Measurements from ENCODE around the gene MDFI. TPM values are rescaled to one million over a fixed set of nuclear protein-coding genes. Genes with fewer than 3 reads are reported as not detected.

Gene MDFI
- total RNA-seq, 2 experiments from 2014 or later: not detected

DNA sequence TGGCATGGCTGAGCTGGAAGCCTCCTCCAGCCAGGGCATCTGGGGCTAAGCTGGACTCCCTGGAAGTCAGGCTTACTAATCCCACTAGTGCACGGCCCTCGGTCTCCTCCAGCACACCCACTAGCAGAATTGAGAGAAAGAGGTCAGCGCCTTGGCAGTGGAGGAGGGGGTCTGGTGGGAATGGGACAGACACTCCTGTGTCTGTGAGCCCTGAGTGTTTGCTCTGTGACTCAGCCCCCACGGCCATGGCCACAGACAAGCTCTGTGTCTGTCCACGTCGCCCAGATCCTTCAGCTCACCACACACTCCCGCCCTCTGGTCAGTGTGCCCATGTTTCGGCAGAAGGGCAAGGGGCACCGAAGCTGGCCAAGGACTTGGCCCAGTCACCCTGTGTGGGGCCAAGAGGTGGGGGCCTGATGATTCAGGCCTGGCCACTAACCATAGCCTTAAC, 8.8 kb downstream of the MDFI start:
- Mint-ChIP-seq H3K4me1 (ENCODE audit: low read depth) (no peaks in the 10 kb centered on the region), H3K36me3 (ENCODE audit: low read depth) (no peaks in the 10 kb centered on the region), H3K4me3 (no peak overlapping the region), H3K27me3 (peaks cover 20% of the 10 kb centered on the region), H3K27ac (no peak overlapping the region), H3K9me3 (no peaks in the 10 kb centered on the region)
- intact Hi-C loops (cut with DNase I, micrococcal nuclease): no loop called here
- Histone ChIP-seq H3K4me3 (ENCODE audit: low read length) (no peak overlapping the region), H3K36me3 (ENCODE audit: insufficient read depth, low read length) (no peaks in the 10 kb centered on the region), H3K27ac (ENCODE audit: low read depth in 1 of 2, low read length in 2 of 2) (no peak overlapping the region), H3K4me1 (ENCODE audit: insufficient read depth, low read length) (no peaks in the 10 kb centered on the region), H3K27me3 (ENCODE audit: control insufficient read depth in 1 of 2, insufficient read depth in 2 of 2, low read length in 2 of 2) (no peaks in the 10 kb centered on the region), H3K9me3 (ENCODE audit: control insufficient read depth in 1 of 2, insufficient read depth in 1 of 2, low read length in 2 of 2) (no peaks in the 10 kb centered on the region)
- ChIA-PET CTCF (no interaction called here), POLR2A (no interaction called here)
- ATAC-seq (ENCODE audit: poor library complexity) (no peak), DNase-seq (no peak)
- TF ChIP-seq, protein P1, sequence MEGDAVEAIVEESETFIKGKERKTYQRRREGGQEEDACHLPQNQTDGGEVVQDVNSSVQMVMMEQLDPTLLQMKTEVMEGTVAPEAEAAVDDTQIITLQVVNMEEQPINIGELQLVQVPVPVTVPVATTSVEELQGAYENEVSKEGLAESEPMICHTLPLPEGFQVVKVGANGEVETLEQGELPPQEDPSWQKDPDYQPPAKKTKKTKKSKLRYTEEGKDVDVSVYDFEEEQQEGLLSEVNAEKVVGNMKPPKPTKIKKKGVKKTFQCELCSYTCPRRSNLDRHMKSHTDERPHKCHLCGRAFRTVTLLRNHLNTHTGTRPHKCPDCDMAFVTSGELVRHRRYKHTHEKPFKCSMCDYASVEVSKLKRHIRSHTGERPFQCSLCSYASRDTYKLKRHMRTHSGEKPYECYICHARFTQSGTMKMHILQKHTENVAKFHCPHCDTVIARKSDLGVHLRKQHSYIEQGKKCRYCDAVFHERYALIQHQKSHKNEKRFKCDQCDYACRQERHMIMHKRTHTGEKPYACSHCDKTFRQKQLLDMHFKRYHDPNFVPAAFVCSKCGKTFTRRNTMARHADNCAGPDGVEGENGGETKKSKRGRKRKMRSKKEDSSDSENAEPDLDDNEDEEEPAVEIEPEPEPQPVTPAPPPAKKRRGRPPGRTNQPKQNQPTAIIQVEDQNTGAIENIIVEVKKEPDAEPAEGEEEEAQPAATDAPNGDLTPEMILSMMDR (IDR thresholded peaks at IDR 0.05): no peak

- no peak overlapping the region for H3K27ac Mint-ChIP-seq
- Histone ChIP-seq H3K36me3 (ENCODE audit: insufficient read depth, low read length) (no peaks in the 10 kb centered on the region), H3K4me3 (ENCODE audit: low read length) (no peak overlapping the region), H3K27me3 (ENCODE audit: control insufficient read depth in 1 of 2, insufficient read depth in 2 of 2, low read length in 2 of 2) (no peaks in the 10 kb centered on the region), H3K27ac (ENCODE audit: low read depth in 1 of 2, low read length in 2 of 2) (no peak overlapping the region), H3K4me1 (ENCODE audit: insufficient read depth, low read length) (no peaks in the 10 kb centered on the region), H3K9me3 (ENCODE audit: control insufficient read depth in 1 of 2, insufficient read depth in 1 of 2, low read length in 2 of 2) (no peaks in the 10 kb centered on the region)
- POLR2A ChIA-PET: no interaction called here
- DNase-seq (no peak), ATAC-seq (ENCODE audit: poor library complexity) (no peak)
- no peaks in the 10 kb centered on the region for H3K9me3 Mint-ChIP-seq
- H3K36me3 Mint-ChIP-seq (ENCODE audit: low read depth): no peaks in the 10 kb centered on the region
- no peak overlapping the region for H3K4me3 Mint-ChIP-seq
- CTCF ChIA-PET: interaction anchor here (0.6 to 0.7 kb wide), 3 partner anchors 12 to 1836 kb away, joined by 3 to 6 read pairs (median 4); no protein-coding TSS in a partner anchor
- intact Hi-C loops (cut with DNase I, micrococcal nuclease): no loop called here
- no peaks in the 10 kb centered on the region for H3K4me1 Mint-ChIP-seq (ENCODE audit: low read depth)
- peaks cover 19% of the 10 kb centered on the region for H3K27me3 Mint-ChIP-seq
- TF ChIP-seq, protein P1 (IDR thresholded peaks at IDR 0.05): no peak
These were observed 9.9 kb downstream of the MDFI start for GRCh38 chr6:41648070-41648585.

DNA sequence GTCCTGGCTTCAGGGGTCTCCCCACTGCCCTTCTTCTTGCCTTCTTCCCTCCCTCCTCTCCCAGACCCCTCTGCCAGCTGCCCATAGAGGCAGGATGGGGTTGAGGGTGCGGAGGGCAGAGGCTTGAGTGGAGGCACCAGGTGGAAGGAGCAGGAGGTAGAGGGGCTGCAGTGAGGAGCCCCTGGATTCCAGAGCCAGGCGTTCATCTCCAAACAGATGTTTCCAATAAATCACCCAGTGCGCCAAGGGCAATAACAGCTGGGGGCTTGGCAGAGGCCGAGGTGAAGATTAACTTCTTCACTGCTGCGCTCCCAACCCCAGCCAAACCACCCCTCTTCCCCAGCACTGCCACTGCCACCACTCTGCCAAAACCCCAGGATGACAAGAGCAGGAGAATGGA, 10.7 kb downstream of the MDFI start:
- CTCF ChIA-PET: no interaction called here
- no peak overlapping the region for H3K4me3 ChIP-seq (ENCODE audit: low read length)
- no peaks in the 10 kb centered on the region for H3K9me3 Mint-ChIP-seq
- H3K27ac ChIP-seq (ENCODE audit: low read depth in 1 of 2, low read length in 2 of 2): no peak overlapping the region
- no peaks in the 10 kb centered on the region for H3K4me1 ChIP-seq (ENCODE audit: insufficient read depth, low read length)
- intact Hi-C loops (cut with DNase I, micrococcal nuclease): no loop called here
- H3K9me3 ChIP-seq (ENCODE audit: control insufficient read depth in 1 of 2, insufficient read depth in 1 of 2, low read length in 2 of 2): no peaks in the 10 kb centered on the region
- no peaks in the 10 kb centered on the region for H3K4me1 Mint-ChIP-seq (ENCODE audit: low read depth)
- no peak overlapping the region for H3K27ac Mint-ChIP-seq
- ATAC-seq (ENCODE audit: poor library complexity) (no peak), DNase-seq (no peak)
- no peak overlapping the region for H3K4me3 Mint-ChIP-seq
- no peaks in the 10 kb centered on the region for H3K27me3 ChIP-seq (ENCODE audit: control insufficient read depth in 1 of 2, insufficient read depth in 2 of 2, low read length in 2 of 2)
- POLR2A ChIA-PET: no interaction called here
- H3K36me3 ChIP-seq (ENCODE audit: insufficient read depth, low read length): no peaks in the 10 kb centered on the region
- TF ChIP-seq, protein P1 (IDR thresholded peaks at IDR 0.05): no peak
- H3K36me3 Mint-ChIP-seq (ENCODE audit: low read depth): no peaks in the 10 kb centered on the region
- H3K27me3 Mint-ChIP-seq: peaks cover 19% of the 10 kb centered on the region

All from CD4-positive, alpha-beta T cell (primary cell).